ENCODE results near the gene DMBX1.
A peak's percentile ranks its signal among the peaks of the same experiment; 100 is the strongest.

The DMBX1 gene

DNA sequence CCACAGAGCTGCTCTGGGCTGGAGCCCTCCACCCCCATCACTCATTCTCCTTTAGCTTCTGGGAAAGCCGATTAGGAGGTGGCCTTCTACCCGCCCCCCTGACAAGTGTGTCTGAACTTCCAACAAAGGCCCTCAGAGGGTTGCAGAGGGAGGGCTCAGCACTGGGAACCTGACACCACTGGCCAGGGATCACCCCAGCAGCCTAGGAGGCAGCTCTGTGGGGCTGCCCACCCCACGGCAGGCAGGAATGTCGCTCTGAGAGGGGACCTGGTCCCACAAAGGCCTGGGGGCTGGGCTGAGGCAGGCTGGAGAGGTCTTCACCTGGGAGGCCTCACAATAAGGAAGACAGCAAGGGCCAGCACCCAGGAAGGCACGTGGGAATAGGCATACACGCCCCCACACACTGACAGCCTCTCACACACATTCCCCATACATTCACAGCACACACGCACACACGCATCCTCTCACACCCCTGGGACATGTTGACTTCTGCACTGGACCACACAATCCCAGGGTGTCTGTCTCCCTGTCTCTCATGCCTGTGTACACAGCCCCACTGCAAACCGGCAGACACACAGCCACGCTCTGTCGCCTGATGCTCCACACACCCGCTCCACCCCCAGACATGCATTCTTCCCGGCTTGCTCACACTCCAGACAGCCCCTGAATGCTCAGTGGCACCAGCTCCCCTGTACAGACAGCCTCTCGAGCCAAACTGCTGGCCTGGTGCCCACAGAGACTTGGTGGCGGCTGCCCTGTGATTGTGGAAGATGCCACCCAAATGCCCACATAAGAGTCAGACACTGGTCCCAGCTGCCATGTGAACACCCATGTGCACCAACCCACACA, 30.7 kb downstream of the DMBX1 start:
- no CpG with 5 or more reads among the region's 15 CpGs for whole genome bisulfite sequencing, 2 donors (ENCODE audit: extremely low coverage in 2 of 2, insufficient read length in 2 of 2, insufficient replicate concordance in 1 of 2)

DNA sequence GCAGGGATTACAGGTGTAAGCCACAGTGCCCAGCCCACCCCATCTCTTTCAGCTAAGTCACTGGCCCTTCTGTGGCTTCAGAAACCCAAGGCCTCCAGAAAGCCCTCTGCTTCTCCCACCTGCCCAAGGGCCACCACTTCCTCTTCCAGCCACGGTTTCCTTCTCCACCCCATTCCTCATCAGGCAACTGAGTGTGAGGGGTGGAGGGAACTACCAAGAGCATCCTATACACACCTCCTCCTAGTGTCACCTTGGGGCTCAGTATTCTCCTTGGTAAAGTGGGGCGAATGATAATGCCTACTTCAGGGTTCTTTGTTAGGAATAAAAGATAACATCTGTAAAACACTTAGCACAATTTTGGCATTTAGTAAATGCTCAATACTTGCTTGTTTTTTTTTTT, 31.8 kb downstream of the DMBX1 start:
- WGBS, 2 donors (ENCODE audit: extremely low coverage in 2 of 2, insufficient read length in 2 of 2, insufficient replicate concordance in 1 of 2): no CpG with 5 or more reads among the region's 2 CpGs
- H4K91ac ChIP-seq (ENCODE audit: low read depth, low read length, poor library complexity): no peak overlapping the region
- no peak overlapping the region for H2AFZ ChIP-seq (ENCODE audit: low read length)
- H3K27ac ChIP-seq (replicated peaks; ENCODE audit: low read length): no peak overlapping the region
- H3K4me1 ChIP-seq (ENCODE audit: control insufficient read depth in 2 of 2, insufficient read depth in 1 of 2, low read depth in 1 of 2, low read length in 2 of 2): peaks cover 8 to 60% of the 10 kb centered on the region in 2 donors
- no peak overlapping the region for H2BK5ac ChIP-seq (ENCODE audit: low read length)
- H3K4me2 ChIP-seq (ENCODE audit: insufficient read depth, low read length, poor library complexity, severe bottlenecking): no peak overlapping the region
- H3K14ac ChIP-seq (ENCODE audit: low read length): no peak overlapping the region
- H3K4ac ChIP-seq (ENCODE audit: low read length): no peak overlapping the region
- H3K36me3 ChIP-seq (replicated peaks in 1 of 2; ENCODE audit: control insufficient read depth in 2 of 2, insufficient read depth in 2 of 2, low read length in 2 of 2): no peaks in the 10 kb centered on the region
- H3K18ac ChIP-seq (ENCODE audit: low read length): no peak overlapping the region
- H3K9me3 ChIP-seq (replicated peaks in 1 of 2; ENCODE audit: control insufficient read depth in 2 of 2, insufficient read depth in 1 of 2, low read depth in 1 of 2, low read length in 2 of 2): no peaks in the 10 kb centered on the region
- no peak overlapping the region for H3K4me3 ChIP-seq (ENCODE audit: low read length in 2 of 2)
- H3K79me1 ChIP-seq (ENCODE audit: low read depth, low read length): no peaks in the 10 kb centered on the region
- no peak overlapping the region for H2BK120ac ChIP-seq (ENCODE audit: low read depth, low read length)
- H3K9ac ChIP-seq (ENCODE audit: low read depth, low read length, poor library complexity): no peak overlapping the region
- no peak overlapping the region for H2BK15ac ChIP-seq (ENCODE audit: low read length)
- peaks cover 4 to 91% (median 38%) of the 10 kb centered on the region in 3 experiments for H3K27me3 ChIP-seq (ENCODE audit: control insufficient read depth in 3 of 3, insufficient read depth in 3 of 3, low read depth in 1 of 3, low read length in 3 of 3)
- no peak overlapping the region for H3K23ac ChIP-seq (ENCODE audit: low read depth, low read length, poor library complexity)
- H4K8ac ChIP-seq (ENCODE audit: low read depth, low read length): no peak overlapping the region
- DNase-seq (ENCODE audit: low spot score): no peak
- no peak overlapping the region for H2AK5ac ChIP-seq (ENCODE audit: low read depth, low read length)
- H2BK12ac ChIP-seq (ENCODE audit: low read length): no peak overlapping the region

More for the DNA sequence above, 30.7 kb downstream of the DMBX1 start:
- H4K91ac ChIP-seq (ENCODE audit: low read depth, low read length, poor library complexity): peak overlapping the region; percentile 46
- H3K4me3 ChIP-seq (ENCODE audit: low read length in 2 of 2): no peak overlapping the region
- peak overlapping the region; percentile 30 for H2BK5ac ChIP-seq (ENCODE audit: low read length)
- peak overlapping the region; percentile 40 for H2AK5ac ChIP-seq (ENCODE audit: low read depth, low read length)
- peak overlapping the region; percentile 38 for H3K4me2 ChIP-seq (ENCODE audit: insufficient read depth, low read length, poor library complexity, severe bottlenecking)
- DNase-seq (ENCODE audit: low spot score): peak; percentile 82
- H3K18ac ChIP-seq (ENCODE audit: low read length): peak overlapping the region; percentile 53
- peak overlapping the region; percentile 59 for H3K23ac ChIP-seq (ENCODE audit: low read depth, low read length, poor library complexity)
- peak overlapping the region; percentile 64 for H2BK15ac ChIP-seq (ENCODE audit: low read length)
- peak overlapping the region; percentile 83 for H3K9ac ChIP-seq (ENCODE audit: low read depth, low read length, poor library complexity)
- peak overlapping the region; percentile 2 for H3K27ac ChIP-seq (replicated peaks; ENCODE audit: low read length)
- H3K79me1 ChIP-seq (ENCODE audit: low read depth, low read length): no peaks in the 10 kb centered on the region
- no peaks in the 10 kb centered on the region for H3K9me3 ChIP-seq (replicated peaks in 1 of 2; ENCODE audit: control insufficient read depth in 2 of 2, insufficient read depth in 1 of 2, low read depth in 1 of 2, low read length in 2 of 2)
- peak overlapping the region; percentile 76 for H2BK12ac ChIP-seq (ENCODE audit: low read length)
- H3K4me1 ChIP-seq (ENCODE audit: control insufficient read depth in 2 of 2, insufficient read depth in 1 of 2, low read depth in 1 of 2, low read length in 2 of 2): peaks cover 8 to 56% of the 10 kb centered on the region in 2 donors
- peak overlapping the region; percentile 14 for H2AFZ ChIP-seq (ENCODE audit: low read length)
- H4K8ac ChIP-seq (ENCODE audit: low read depth, low read length): peak overlapping the region; percentile 20
- H3K14ac ChIP-seq (ENCODE audit: low read length): no peak overlapping the region
- no peak overlapping the region for H2BK120ac ChIP-seq (ENCODE audit: low read depth, low read length)
- peak overlapping the region; percentile 24 for H3K4ac ChIP-seq (ENCODE audit: low read length)
- no peaks in the 10 kb centered on the region for H3K36me3 ChIP-seq (replicated peaks in 1 of 2; ENCODE audit: control insufficient read depth in 2 of 2, insufficient read depth in 2 of 2, low read length in 2 of 2)
- H3K27me3 ChIP-seq (ENCODE audit: control insufficient read depth in 3 of 3, insufficient read depth in 3 of 3, low read depth in 1 of 3, low read length in 3 of 3): peaks cover 0 to 91% (median 28%) of the 10 kb centered on the region in 3 experiments

DNA sequence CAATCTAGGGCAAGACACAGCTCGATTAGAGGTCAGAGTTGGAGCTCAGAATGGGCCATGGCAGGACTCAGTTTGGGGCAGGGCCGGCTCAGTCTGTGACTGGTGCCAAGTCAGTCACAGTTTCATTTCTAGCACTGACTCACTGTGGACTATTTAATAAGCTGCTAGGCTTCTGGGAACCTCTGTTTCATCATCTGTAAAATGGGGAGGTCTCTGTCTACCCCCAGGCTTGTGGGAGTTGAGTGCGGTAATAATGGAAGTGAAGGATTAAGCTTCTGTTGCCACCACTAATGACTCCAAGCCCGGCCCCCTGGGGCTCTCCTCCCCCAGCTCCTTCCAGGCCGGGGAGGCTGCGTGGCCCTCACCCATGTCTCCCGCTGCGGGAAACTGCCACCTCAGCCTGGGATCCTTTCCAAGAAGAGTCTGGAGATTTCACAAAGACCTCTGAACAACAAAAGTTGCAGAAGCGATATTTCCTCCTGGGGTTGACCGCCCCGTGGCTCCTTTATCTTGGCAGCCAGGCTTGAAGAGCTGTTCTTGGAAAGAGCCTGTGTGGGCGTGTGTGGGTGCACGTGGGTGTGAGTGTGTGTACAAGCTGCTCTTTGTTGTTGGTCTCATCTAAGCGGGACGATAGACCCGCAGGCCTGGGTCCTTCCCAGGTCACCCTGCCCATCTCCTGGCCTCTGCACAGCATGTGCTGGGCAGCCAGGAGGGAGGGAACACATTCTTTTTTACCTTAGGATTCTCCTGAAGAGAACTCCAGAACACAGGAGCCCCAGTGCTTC, 32.7 kb downstream of the DMBX1 start:
- H3K27ac ChIP-seq (replicated peaks; ENCODE audit: low read length): no peak overlapping the region
- no peaks in the 10 kb centered on the region for H3K79me1 ChIP-seq (ENCODE audit: low read depth, low read length)
- H3K18ac ChIP-seq (ENCODE audit: low read length): peak overlapping the region; percentile 82
- H2BK120ac ChIP-seq (ENCODE audit: low read depth, low read length): no peak overlapping the region
- H3K27me3 ChIP-seq (ENCODE audit: control insufficient read depth in 3 of 3, insufficient read depth in 3 of 3, low read depth in 1 of 3, low read length in 3 of 3): peaks cover 4 to 91% (median 48%) of the 10 kb centered on the region in 3 experiments
- no peaks in the 10 kb centered on the region for H3K9me3 ChIP-seq (replicated peaks in 1 of 2; ENCODE audit: control insufficient read depth in 2 of 2, insufficient read depth in 1 of 2, low read depth in 1 of 2, low read length in 2 of 2)
- H3K14ac ChIP-seq (ENCODE audit: low read length): no peak overlapping the region
- H2BK5ac ChIP-seq (ENCODE audit: low read length): peak overlapping the region; percentile 44
- H2BK12ac ChIP-seq (ENCODE audit: low read length): peak overlapping the region; percentile 76
- no peaks in the 10 kb centered on the region for H3K36me3 ChIP-seq (replicated peaks in 1 of 2; ENCODE audit: control insufficient read depth in 2 of 2, insufficient read depth in 2 of 2, low read length in 2 of 2)
- no CpG with 5 or more reads among the region's 16 CpGs for WGBS, 2 donors (ENCODE audit: extremely low coverage in 2 of 2, insufficient read length in 2 of 2, insufficient replicate concordance in 1 of 2)
- H2AFZ ChIP-seq (ENCODE audit: low read length): no peak overlapping the region
- H3K4ac ChIP-seq (ENCODE audit: low read length): peak overlapping the region; percentile 4
- H4K8ac ChIP-seq (ENCODE audit: low read depth, low read length): no peak overlapping the region
- no peak overlapping the region for H4K91ac ChIP-seq (ENCODE audit: low read depth, low read length, poor library complexity)
- H2AK5ac ChIP-seq (ENCODE audit: low read depth, low read length): peak overlapping the region; percentile 41
- H3K4me2 ChIP-seq (ENCODE audit: insufficient read depth, low read length, poor library complexity, severe bottlenecking): no peak overlapping the region
- no peak overlapping the region for H3K9ac ChIP-seq (ENCODE audit: low read depth, low read length, poor library complexity)
- no peak for DNase-seq (ENCODE audit: low spot score)
- H2BK15ac ChIP-seq (ENCODE audit: low read length): peak overlapping the region; percentile 61
- no peak overlapping the region for H3K4me3 ChIP-seq (ENCODE audit: low read length in 2 of 2)
- H3K4me1 ChIP-seq (ENCODE audit: control insufficient read depth in 2 of 2, insufficient read depth in 1 of 2, low read depth in 1 of 2, low read length in 2 of 2): peaks cover 8 to 55% of the 10 kb centered on the region in 2 donors
- H3K23ac ChIP-seq (ENCODE audit: low read depth, low read length, poor library complexity): peak overlapping the region; percentile 78

DNA sequence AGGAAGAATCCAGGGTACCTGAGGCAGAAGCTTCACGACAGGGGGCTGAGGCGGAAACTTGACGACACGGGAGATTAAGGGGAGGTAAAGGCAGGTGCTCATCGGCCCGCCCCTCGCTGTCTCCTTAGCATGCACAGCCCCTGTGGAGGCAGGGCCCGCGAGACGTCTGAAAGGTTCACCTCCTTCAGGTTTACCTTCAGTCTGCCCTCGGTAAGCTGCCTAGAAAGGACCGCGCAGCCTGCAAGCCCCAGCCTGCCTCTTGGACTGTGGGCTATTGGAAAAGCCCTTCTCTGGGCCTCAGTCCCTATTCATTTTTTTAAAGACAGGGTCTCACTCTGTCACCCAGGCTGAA, 33.3 kb downstream of the DMBX1 start:
- H3K23ac ChIP-seq (ENCODE audit: low read depth, low read length, poor library complexity): peak overlapping the region; percentile 78
- peak overlapping the region; percentile 61 for H2BK15ac ChIP-seq (ENCODE audit: low read length)
- peak overlapping the region; percentile 17 for H3K9ac ChIP-seq (ENCODE audit: low read depth, low read length, poor library complexity)
- H4K8ac ChIP-seq (ENCODE audit: low read depth, low read length): no peak overlapping the region
- H3K4me1 ChIP-seq (ENCODE audit: control insufficient read depth in 2 of 2, insufficient read depth in 1 of 2, low read depth in 1 of 2, low read length in 2 of 2): peaks cover 8 to 51% of the 10 kb centered on the region in 2 donors
- H3K14ac ChIP-seq (ENCODE audit: low read length): no peak overlapping the region
- no peaks in the 10 kb centered on the region for H3K36me3 ChIP-seq (replicated peaks in 1 of 2; ENCODE audit: control insufficient read depth in 2 of 2, insufficient read depth in 2 of 2, low read length in 2 of 2)
- no peaks in the 10 kb centered on the region for H3K9me3 ChIP-seq (replicated peaks in 1 of 2; ENCODE audit: control insufficient read depth in 2 of 2, insufficient read depth in 1 of 2, low read depth in 1 of 2, low read length in 2 of 2)
- H3K18ac ChIP-seq (ENCODE audit: low read length): peak overlapping the region; percentile 44
- H3K27me3 ChIP-seq (ENCODE audit: control insufficient read depth in 3 of 3, insufficient read depth in 3 of 3, low read depth in 1 of 3, low read length in 3 of 3): peaks cover 4 to 91% (median 52%) of the 10 kb centered on the region in 3 experiments
- no peak overlapping the region for H4K91ac ChIP-seq (ENCODE audit: low read depth, low read length, poor library complexity)
- H2BK120ac ChIP-seq (ENCODE audit: low read depth, low read length): no peak overlapping the region
- no peak overlapping the region for H2AFZ ChIP-seq (ENCODE audit: low read length)
- H3K4me3 ChIP-seq (ENCODE audit: low read length in 2 of 2): no peak overlapping the region
- no CpG with 5 or more reads among the region's 13 CpGs for WGBS, 2 donors (ENCODE audit: extremely low coverage in 2 of 2, insufficient read length in 2 of 2, insufficient replicate concordance in 1 of 2)
- H2BK12ac ChIP-seq (ENCODE audit: low read length): no peak overlapping the region
- no peak overlapping the region for H3K27ac ChIP-seq (replicated peaks; ENCODE audit: low read length)
- H2AK5ac ChIP-seq (ENCODE audit: low read depth, low read length): peak overlapping the region; percentile 41
- peak overlapping the region; percentile 44 for H2BK5ac ChIP-seq (ENCODE audit: low read length)
- no peaks in the 10 kb centered on the region for H3K79me1 ChIP-seq (ENCODE audit: low read depth, low read length)
- no peak overlapping the region for H3K4me2 ChIP-seq (ENCODE audit: insufficient read depth, low read length, poor library complexity, severe bottlenecking)
- no peak for DNase-seq (ENCODE audit: low spot score)
- H3K4ac ChIP-seq (ENCODE audit: low read length): peak overlapping the region; percentile 4
